Stomach (tissue), 4 donors: Measurements from ENCODE around the gene DUSP16.

Experiments used
- EP300 ChIP-seq: sonication (generic); formaldehyde crosslinking; IDR thresholded peaks from one replicate; pipeline ENCODE4 v1.6.1; 2017; ENCODE audit warnings: antibody characterized with exemption
- POLR2A ChIP-seq, 4 donors: fragments of 450-650 bp; IDR thresholded peaks; one replicate each; pipeline ENCODE4 v1.6.1; 2016; ENCODE audit warnings: antibody characterized with exemption in 4 of 4, control low read depth in 2 of 4, mild to moderate bottlenecking in 1 of 4, moderate library complexity in 1 of 4
- POLR2AphosphoS5 ChIP-seq, 3 donors: sonication (generic); formaldehyde crosslinking; IDR thresholded peaks; one replicate each; pipeline ENCODE4 v1.6.1; 2016; ENCODE audit warnings: antibody characterized with exemption in 3 of 3
- TF ChIP-seq, protein P1 (sequence below), 7 experiments: fragments of 450-650 bp in 4 of 7; fragments of 200-600 bp in 3 of 7; sonication (generic) in 3 of 7; IDR thresholded peaks; one replicate each; pipeline ENCODE4 v1.5.1; 2016 to 2019; ENCODE audit warnings: antibody characterized with exemption in 7 of 7, control low read depth in 2 of 7, mild to moderate bottlenecking in 1 of 7

DNA sequence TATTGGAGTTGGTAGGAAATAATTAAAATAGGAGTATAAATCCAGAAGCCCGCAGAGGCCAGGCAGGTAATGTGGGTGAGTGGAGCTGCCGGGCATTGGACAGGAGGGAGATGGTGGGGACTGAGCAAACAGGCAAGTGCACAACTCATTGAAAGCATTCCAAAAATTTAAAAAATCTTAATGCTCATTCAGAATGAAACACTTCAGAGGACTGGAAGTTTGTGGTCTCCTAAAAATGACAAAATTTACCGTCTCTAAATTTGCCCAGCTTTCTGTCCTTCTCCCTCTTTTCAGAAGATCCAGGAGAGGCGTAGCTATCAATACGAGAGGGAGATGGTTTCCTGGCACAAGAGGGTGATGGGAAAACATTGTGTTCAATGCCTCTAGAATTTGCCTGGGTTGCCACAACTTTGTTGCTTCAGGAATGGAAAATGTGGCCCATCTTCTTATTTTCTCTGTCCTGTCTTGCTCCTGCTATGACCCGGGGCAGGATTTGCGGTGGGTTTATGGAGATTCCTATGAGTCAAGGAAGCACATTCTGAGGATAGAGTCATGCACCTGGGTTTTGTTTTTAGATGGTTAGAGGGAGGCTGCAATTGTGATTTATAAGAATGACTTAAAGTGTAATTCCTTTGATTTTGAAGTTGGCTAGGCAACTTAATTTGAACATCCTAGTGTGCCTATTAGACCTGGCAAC is 133.6 kb downstream of the DUSP16 start:
- TF ChIP-seq POLR2A (IDR thresholded peaks at IDR 0.05) (no peak), POLR2AphosphoS5 (IDR thresholded peaks at IDR 0.05) (no peak), EP300 (no peak)
- TF ChIP-seq, protein P1, sequence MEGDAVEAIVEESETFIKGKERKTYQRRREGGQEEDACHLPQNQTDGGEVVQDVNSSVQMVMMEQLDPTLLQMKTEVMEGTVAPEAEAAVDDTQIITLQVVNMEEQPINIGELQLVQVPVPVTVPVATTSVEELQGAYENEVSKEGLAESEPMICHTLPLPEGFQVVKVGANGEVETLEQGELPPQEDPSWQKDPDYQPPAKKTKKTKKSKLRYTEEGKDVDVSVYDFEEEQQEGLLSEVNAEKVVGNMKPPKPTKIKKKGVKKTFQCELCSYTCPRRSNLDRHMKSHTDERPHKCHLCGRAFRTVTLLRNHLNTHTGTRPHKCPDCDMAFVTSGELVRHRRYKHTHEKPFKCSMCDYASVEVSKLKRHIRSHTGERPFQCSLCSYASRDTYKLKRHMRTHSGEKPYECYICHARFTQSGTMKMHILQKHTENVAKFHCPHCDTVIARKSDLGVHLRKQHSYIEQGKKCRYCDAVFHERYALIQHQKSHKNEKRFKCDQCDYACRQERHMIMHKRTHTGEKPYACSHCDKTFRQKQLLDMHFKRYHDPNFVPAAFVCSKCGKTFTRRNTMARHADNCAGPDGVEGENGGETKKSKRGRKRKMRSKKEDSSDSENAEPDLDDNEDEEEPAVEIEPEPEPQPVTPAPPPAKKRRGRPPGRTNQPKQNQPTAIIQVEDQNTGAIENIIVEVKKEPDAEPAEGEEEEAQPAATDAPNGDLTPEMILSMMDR (IDR thresholded peaks at IDR 0.05): no peak
